Left lung (tissue), 10 donors: ENCODE measurements around the gene FAM83C. TPM values are rescaled to one million over a fixed set of nuclear protein-coding genes. Genes with fewer than 3 reads are reported as not detected.
A peak's percentile ranks its signal among the peaks of the same experiment; 100 is the strongest.

Source experiments
- ATAC-seq: fragments of 200-7000 bp; cut with Tn5 transposase; one replicate; pipeline ENCODE4 v1.9.1; 2020; ENCODE audit warnings: moderate library complexity
- DNase-seq, 4 donors: peaks; one replicate each; pipeline ENCODE4 v3.0.0-alpha.2; 2013 to 2020
- H3K27ac ChIP-seq, 2 donors: fragments of 200-600 bp; sonication (generic) in 1 of 2; one replicate each; pipeline versions ENCODE4 v1.5.0 to v1.8.0; 2020 to 2021
- H3K27me3 ChIP-seq, 2 donors: fragments of 200-600 bp; sonication (generic) in 1 of 2; one replicate each; pipeline versions ENCODE4 v1.5.0 to v1.8.0; 2020 to 2021
- H3K36me3 ChIP-seq, 2 donors: fragments of 200-600 bp; sonication (generic) in 1 of 2; one replicate each; pipeline versions ENCODE4 v1.5.0 to v1.8.0; 2020 to 2021
- H3K4me1 ChIP-seq, 2 donors: fragments of 200-600 bp; one replicate each; pipeline ENCODE4 v1.8.0; 2021
- H3K4me3 ChIP-seq, 2 donors: fragments of 200-600 bp; sonication (generic) in 1 of 2; one replicate each; pipeline versions ENCODE4 v1.5.0 to v1.8.0; 2020 to 2021; ENCODE audit warnings: mild to moderate bottlenecking in 1 of 2
- H3K9me3 ChIP-seq, 2 donors: fragments of 200-600 bp; sonication (generic) in 1 of 2; one replicate each; pipeline versions ENCODE4 v1.5.0 to v1.8.0; 2020 to 2021
- intact Hi-C, 2 donors: fragments of 100-400 bp; cut with DNase I; formaldehyde crosslinking; loops; one replicate each; pipeline versions ENCODE4 v1.11.2 to v1.14.2; 2022
- polyA plus RNA-seq, 6 donors: library from polyadenylated mRNA; unstranded; fragments of 120-200 nt; gene quantifications; one replicate each; pipeline ENCODE4 v1.2.1, GENCODE V29; 2013; ENCODE audit not compliant: insufficient read length in 6 of 6
- total RNA-seq, 2 donors: library from RNA; stranded (reverse); fragmentation: NEBNext Ultra II Directional; extraction: Animal tissue kit (Norgen Biotek cat#: 25700); gene quantifications; one replicate each; pipeline ENCODE4 v1.2.1, GENCODE V29; 2021
- TF ChIP-seq, protein P1 (sequence below), 2 donors: fragments of 200-600 bp; sonication (generic) in 1 of 2; IDR thresholded peaks; one replicate each; pipeline versions ENCODE4 v1.5.0 to v1.8.0; 2021; ENCODE audit warnings: antibody characterized with exemption in 2 of 2
- donor health status: DM: no; HTN: yes; CAD: no.
- donor health status: DM: no; HTN: no; CAD: no.

The FAM83C gene
- total and polyA plus RNA-seq, 8 donors = not detected

- Histone ChIP-seq H3K9me3 (no peaks in the 10 kb centered on the region), H3K4me1 (no peaks in the 10 kb centered on the region), H3K4me3 (no peak overlapping the region), H3K36me3 (no peaks in the 10 kb centered on the region), H3K27me3 (peaks cover 0 to 45% of the 10 kb centered on the region in 2 donors), H3K27ac (no peak overlapping the region)
- TF ChIP-seq, protein P1, sequence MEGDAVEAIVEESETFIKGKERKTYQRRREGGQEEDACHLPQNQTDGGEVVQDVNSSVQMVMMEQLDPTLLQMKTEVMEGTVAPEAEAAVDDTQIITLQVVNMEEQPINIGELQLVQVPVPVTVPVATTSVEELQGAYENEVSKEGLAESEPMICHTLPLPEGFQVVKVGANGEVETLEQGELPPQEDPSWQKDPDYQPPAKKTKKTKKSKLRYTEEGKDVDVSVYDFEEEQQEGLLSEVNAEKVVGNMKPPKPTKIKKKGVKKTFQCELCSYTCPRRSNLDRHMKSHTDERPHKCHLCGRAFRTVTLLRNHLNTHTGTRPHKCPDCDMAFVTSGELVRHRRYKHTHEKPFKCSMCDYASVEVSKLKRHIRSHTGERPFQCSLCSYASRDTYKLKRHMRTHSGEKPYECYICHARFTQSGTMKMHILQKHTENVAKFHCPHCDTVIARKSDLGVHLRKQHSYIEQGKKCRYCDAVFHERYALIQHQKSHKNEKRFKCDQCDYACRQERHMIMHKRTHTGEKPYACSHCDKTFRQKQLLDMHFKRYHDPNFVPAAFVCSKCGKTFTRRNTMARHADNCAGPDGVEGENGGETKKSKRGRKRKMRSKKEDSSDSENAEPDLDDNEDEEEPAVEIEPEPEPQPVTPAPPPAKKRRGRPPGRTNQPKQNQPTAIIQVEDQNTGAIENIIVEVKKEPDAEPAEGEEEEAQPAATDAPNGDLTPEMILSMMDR (IDR thresholded peaks at IDR 0.05) = no peak
- ATAC-seq = no peak
- intact Hi-C loops = no loop called here
- peak in 1 of 4 donors; percentile 54 for DNase-seq
Measured at GRCh38 chr20:35290887-35291417, 1.3 kb downstream of the FAM83C start.

- Histone ChIP-seq H3K36me3 (no peaks in the 10 kb centered on the region), H3K4me1 (peaks cover 0 to 2% of the 10 kb centered on the region in 2 donors), H3K4me3 (no peak overlapping the region), H3K9me3 (no peaks in the 10 kb centered on the region), H3K27ac (no peak overlapping the region), H3K27me3 (peaks cover 0 to 39% of the 10 kb centered on the region in 2 donors)
- no peak for ATAC-seq
- intact Hi-C loops = no loop called here
- TF ChIP-seq, protein P1 (IDR thresholded peaks at IDR 0.05) = no peak
- DNase-seq = peak in 1 of 4 donors; percentile 43
Measured at GRCh38 chr20:35290186-35290886, 1.9 kb downstream of the FAM83C start.

DNA sequence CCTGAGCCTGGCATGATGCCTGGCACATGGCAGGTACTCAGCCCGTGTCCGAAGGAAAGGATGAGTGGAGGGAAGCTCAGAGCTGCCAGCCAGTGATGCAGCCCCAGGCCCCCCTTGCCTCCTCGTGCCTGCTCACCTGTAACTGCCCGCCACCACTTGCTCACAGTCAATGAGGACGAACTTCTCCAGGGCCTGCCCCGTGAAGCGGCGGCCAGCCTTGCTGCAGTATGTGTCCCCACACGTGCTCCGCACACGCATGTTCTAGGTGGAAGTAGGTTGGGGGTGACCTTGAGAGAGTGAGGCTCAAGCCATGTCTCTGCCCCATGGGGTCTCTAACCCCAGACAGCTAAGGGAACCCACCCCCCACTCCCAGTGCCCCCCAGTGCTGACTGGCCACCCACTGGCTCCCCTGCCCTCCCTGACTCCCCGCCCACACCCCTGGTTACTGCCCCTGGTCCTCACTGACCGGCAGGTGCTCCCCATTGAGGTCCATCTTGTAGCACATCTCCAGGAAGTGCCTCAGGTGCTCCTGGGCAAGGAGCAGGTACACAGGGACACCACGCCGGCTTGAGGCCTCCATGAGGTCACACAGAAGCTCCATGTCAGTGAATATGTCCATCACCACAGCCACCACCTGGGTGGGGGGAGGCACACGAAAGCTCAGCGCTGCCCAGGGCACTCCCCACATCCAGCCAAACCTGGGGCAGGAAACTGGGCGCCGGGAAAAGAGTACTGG is 3.7 kb downstream of the FAM83C start:
- DNase-seq = peak in 1 of 4 donors; percentile 75
- Histone ChIP-seq H3K27me3 (peaks cover 0 to 21% of the 10 kb centered on the region in 2 donors), H3K36me3 (no peaks in the 10 kb centered on the region), H3K4me1 (peaks cover 4 to 11% of the 10 kb centered on the region in 2 donors), H3K9me3 (no peaks in the 10 kb centered on the region), H3K27ac (no peak overlapping the region), H3K4me3 (no peak overlapping the region)
- intact Hi-C loops = no loop called here
- TF ChIP-seq, protein P1 (IDR thresholded peaks at IDR 0.05) = no peak
- no peak for ATAC-seq

- intact Hi-C loops = no loop called here
- Histone ChIP-seq H3K27ac (no peak overlapping the region), H3K4me1 (peaks cover 10 to 19% of the 10 kb centered on the region in 2 donors), H3K36me3 (no peaks in the 10 kb centered on the region), H3K27me3 (peaks cover 0 to 13% of the 10 kb centered on the region in 2 donors), H3K9me3 (no peaks in the 10 kb centered on the region), H3K4me3 (no peak overlapping the region)
- TF ChIP-seq, protein P1 (IDR thresholded peaks at IDR 0.05) = no peak
- ATAC-seq (no peak), DNase-seq (peak in 1 of 4 donors; percentile 72)
Measured at GRCh38 chr20:35287509-35288324, 4.5 kb downstream of the FAM83C start.
